H9 (cell line): ENCODE results near the gene PAFAH1B2. TPM values are rescaled to one million over a fixed set of nuclear protein-coding genes. Genes with fewer than 3 reads are reported as not detected.

Experiments used
- DNase-seq: peaks from one replicate; pipeline ENCODE4 v3.0.0-alpha.2; 2017
- H2AFZ ChIP-seq: one replicate; pipeline ENCODE4 v1.6.1; 2013; ENCODE audit warnings: mild to moderate bottlenecking, low read length, control low read depth, moderate library complexity
- H2AK5ac ChIP-seq: 2 replicates; pipeline ENCODE4 v1.6.1; 2013; ENCODE audit warnings: low read length, control low read depth, mixed read lengths; ENCODE audit not compliant: insufficient read length
- H2BK120ac ChIP-seq: one replicate; pipeline ENCODE4 v1.6.1; 2013; ENCODE audit warnings: low read depth, mild to moderate bottlenecking, low read length, control low read depth, inconsistent platforms; ENCODE audit not compliant: poor library complexity, severe bottlenecking
- H2BK12ac ChIP-seq: 2 replicates; pipeline ENCODE4 v1.6.1; 2013; ENCODE audit warnings: low read length, control low read depth, mixed read lengths, low read depth; ENCODE audit not compliant: insufficient read length
- H2BK15ac ChIP-seq: 2 replicates; pipeline ENCODE4 v1.6.1; 2013; ENCODE audit warnings: low read depth, low read length, control low read depth
- H2BK20ac ChIP-seq: one replicate; pipeline ENCODE4 v1.6.1; 2013; ENCODE audit warnings: low read depth, mild to moderate bottlenecking, low read length, control low read depth, inconsistent platforms; ENCODE audit not compliant: poor library complexity, severe bottlenecking
- H2BK5ac ChIP-seq: 2 replicates; pipeline ENCODE4 v1.6.1; 2013; ENCODE audit warnings: low read length, control low read depth, mixed read lengths; ENCODE audit not compliant: insufficient read length
- H3K14ac ChIP-seq: 2 replicates; pipeline ENCODE4 v1.6.1; 2013; ENCODE audit warnings: low read length, control low read depth; ENCODE audit not compliant: insufficient read depth
- H3K18ac ChIP-seq: 2 replicates; pipeline ENCODE4 v1.6.1; 2013; ENCODE audit warnings: low read depth, mild to moderate bottlenecking, mixed read lengths, low read length, control low read depth; ENCODE audit not compliant: insufficient read length
- H3K23ac ChIP-seq: 2 replicates; pipeline ENCODE4 v1.6.1; 2013; ENCODE audit warnings: low read length, control low read depth, mixed read lengths, low read depth; ENCODE audit not compliant: insufficient read length
- H3K23me2 ChIP-seq: 2 replicates; pipeline ENCODE4 v1.6.1; 2013; ENCODE audit warnings: low read depth, mild to moderate bottlenecking, mixed read lengths, low read length, control low read depth; ENCODE audit not compliant: insufficient read length, poor library complexity, severe bottlenecking
- H3K27ac ChIP-seq: 2 replicates; pipeline ENCODE4 v1.5.1; 2013; ENCODE audit warnings: low read length, control low read depth, mixed read lengths, low read depth; ENCODE audit not compliant: insufficient read length
- H3K27me3 ChIP-seq: 2 replicates; pipeline ENCODE4 v1.6.1; 2013; ENCODE audit warnings: low read length, control low read depth, inconsistent platforms; ENCODE audit not compliant: insufficient read depth
- H3K4ac ChIP-seq: 2 replicates; pipeline ENCODE4 v1.6.1; 2013; ENCODE audit warnings: low read depth, mild to moderate bottlenecking, control low read depth, inconsistent platforms, low read length, moderate library complexity
- H3K4me1 ChIP-seq: 2 replicates; pipeline ENCODE4 v1.6.1; 2013; ENCODE audit warnings: low read length, control low read depth, inconsistent platforms; ENCODE audit not compliant: insufficient read depth
- H3K4me2 ChIP-seq: 2 replicates; pipeline ENCODE4 v1.6.1; 2013; ENCODE audit warnings: low read length, control low read depth, mixed read lengths; ENCODE audit not compliant: insufficient read length, insufficient read depth
- H3K56ac ChIP-seq: 2 replicates; pipeline ENCODE4 v1.6.1; 2013; ENCODE audit warnings: low read depth, mild to moderate bottlenecking, mixed read lengths, low read length, control low read depth; ENCODE audit not compliant: insufficient read length
- H3K79me1 ChIP-seq: 2 replicates; pipeline ENCODE4 v1.6.1; 2013; ENCODE audit warnings: low read depth, mild to moderate bottlenecking, moderate library complexity, low read length, control low read depth, inconsistent platforms; ENCODE audit not compliant: insufficient read depth, poor library complexity, severe bottlenecking
- H3K79me2 ChIP-seq: 2 replicates; pipeline ENCODE4 v1.6.1; 2013; ENCODE audit warnings: low read length, control low read depth, inconsistent platforms; ENCODE audit not compliant: insufficient read depth
- H3K9ac ChIP-seq: 2 replicates; pipeline ENCODE4 v1.6.1; 2013; ENCODE audit warnings: low read length, control low read depth, mixed read lengths; ENCODE audit not compliant: insufficient read length; ENCODE audit errors: extremely low read depth
- H3K9me3 ChIP-seq: one replicate; pipeline ENCODE4 v1.6.1; 2013; ENCODE audit warnings: low read depth, low read length, inconsistent platforms; ENCODE audit not compliant: control insufficient read depth
- H3T11ph ChIP-seq: one replicate; pipeline ENCODE4 v1.6.1; 2013; ENCODE audit warnings: mild to moderate bottlenecking, low read length, control low read depth, inconsistent platforms
- H4K20me1 ChIP-seq: one replicate; pipeline ENCODE4 v1.6.1; 2013; ENCODE audit not compliant: control insufficient read depth, insufficient read length, insufficient read depth
- H4K5ac ChIP-seq: 2 replicates; pipeline ENCODE4 v1.6.1; 2013; ENCODE audit warnings: low read depth, mild to moderate bottlenecking, mixed read lengths, low read length, control low read depth; ENCODE audit not compliant: insufficient read length
- H4K8ac ChIP-seq: replicated peaks from 2 replicates; pipeline ENCODE4 v1.6.1; 2013; ENCODE audit warnings: low read length, control low read depth, mixed read lengths, low read depth; ENCODE audit not compliant: insufficient read length
- H4K91ac ChIP-seq: 2 replicates; pipeline ENCODE4 v1.6.1; 2013; ENCODE audit warnings: low read depth, mild to moderate bottlenecking, moderate library complexity, mixed read lengths, low read length, control low read depth; ENCODE audit not compliant: insufficient read length
- H3K27ac Mint-ChIP-seq, 3 experiments: 2 replicates in 2 of 3; 3 replicates in 1 of 3; pipeline ENCODE4 v1.8.0; 2020 to 2021; ENCODE audit warnings: mixed read lengths in 3 of 3, mild to moderate bottlenecking in 1 of 3, moderate library complexity in 1 of 3
- H3K27me3 Mint-ChIP-seq: 2 replicates; pipeline ENCODE4 v1.8.0; 2021; ENCODE audit warnings: low read depth, mild to moderate bottlenecking, moderate library complexity, mixed read lengths
- H3K36me3 Mint-ChIP-seq, 3 experiments: 2 replicates in 2 of 3; 3 replicates in 1 of 3; pipeline ENCODE4 v1.8.0; 2020 to 2021; ENCODE audit warnings: low read depth in 3 of 3, mixed read lengths in 3 of 3; ENCODE audit not compliant: insufficient read depth in 1 of 3
- H3K4me1 Mint-ChIP-seq, 2 experiments: 2 replicates each; pipeline ENCODE4 v1.8.0; 2020; ENCODE audit warnings: mixed read lengths in 2 of 2
- H3K4me3 Mint-ChIP-seq, 2 experiments: 2 replicates in 1 of 2; 3 replicates in 1 of 2; pipeline ENCODE4 v1.8.0; 2020 to 2021; ENCODE audit warnings: mild to moderate bottlenecking in 2 of 2, mixed read lengths in 2 of 2, moderate library complexity in 1 of 2
- H3K9me3 Mint-ChIP-seq, 2 experiments: 2 replicates in 1 of 2; 3 replicates in 1 of 2; pipeline ENCODE4 v1.8.0; 2020; ENCODE audit warnings: mild to moderate bottlenecking in 2 of 2, mixed read lengths in 2 of 2, moderate library complexity in 1 of 2
- CTCF ChIP-seq: fragments of 200-600 bp; sonication (generic); conservative IDR thresholded peaks from 3 replicates; pipeline ENCODE4 v1.8.0; 2021; ENCODE audit warnings: antibody characterized with exemption, mild to moderate bottlenecking
- WGBS: extraction: QIAGEN DNeasy Blood & Tissue Kit; methylation state at CpG from one replicate; pipeline ENCODE4 v1.1.7; 2013; ENCODE audit warnings: missing lambda C conversion rate, low lambda C conversion rate, mixed read lengths; ENCODE audit not compliant: insufficient read length; ENCODE audit errors: extremely low coverage; 5-methylcytosine and 5-hydroxymethylcytosine counted together
- total RNA-seq: library from RNA; stranded (reverse); gene quantifications from 2 replicates; pipeline ENCODE4 v1.2.1, GENCODE V29; 2021

The PAFAH1B2 gene
- total RNA-seq, 1 experiment from 2014 or later: 161 TPM

- Histone ChIP-seq H3K9me3 (no peaks in the 10 kb centered on the region), H2BK20ac (no peak overlapping the region), H3K23me2 (no peaks in the 10 kb centered on the region), H3K56ac (no peak overlapping the region), H2BK15ac (no peak overlapping the region), H3K79me1 (no peaks in the 10 kb centered on the region), H3K4me2 (no peak overlapping the region), H3K14ac (no peak overlapping the region), H3K4me1 (no peaks in the 10 kb centered on the region), H3K27ac (no peak overlapping the region), H4K20me1 (no peaks in the 10 kb centered on the region), H2BK120ac (no peak overlapping the region), H2BK5ac (no peak overlapping the region), H2BK12ac (no peak overlapping the region), H3K79me2 (no peaks in the 10 kb centered on the region), H3K4ac (no peak overlapping the region), H3K27me3 (no peaks in the 10 kb centered on the region), H2AK5ac (no peak overlapping the region), H4K8ac (no peak overlapping the region), H4K91ac (no peak overlapping the region), H3T11ph (no peak overlapping the region), H3K23ac (no peak overlapping the region), H2AFZ (no peak overlapping the region), H3K9ac (no peak overlapping the region), H4K5ac (no peak overlapping the region), H3K18ac (no peak overlapping the region)
- H3K27me3 Mint-ChIP-seq: no peaks in the 10 kb centered on the region
- TF ChIP-seq CTCF: no peak
- peaks cover 14 to 63% (median 46%) of the 10 kb centered on the region in 3 experiments; a peak in 6 of 7 replicates for H3K36me3 Mint-ChIP-seq
- peak overlapping the region in 2 of 3 experiments; percentile 58 to 77; a peak in 2 of 7 replicates for H3K27ac Mint-ChIP-seq
- no CpG with 5 or more reads among the region's 2 CpGs for WGBS
- H3K9me3 Mint-ChIP-seq: no peaks in the 10 kb centered on the region
- H3K4me1 Mint-ChIP-seq: peaks cover 17 to 23% of the 10 kb centered on the region in 2 experiments
- no peak for DNase-seq
- no peak overlapping the region for H3K4me3 Mint-ChIP-seq
Observed at GRCh38 chr11:117171007-117171403, 26.9 kb downstream of the PAFAH1B2 start.
